NOMO-1 (cell line): Measurements from ENCODE around the gene PCDH9.

Experiments used
- DNase-seq, 2 experiments: peaks; one replicate each; lab custom pipeline; 2025; ENCODE audit not compliant: unreplicated experiment in 2 of 2; lab: John Stamatoyannopoulos, UW

Gene PCDH9

GRCh38 chr13:67226696-67227095 lies 3.4 kb downstream of the PCDH9 start:
- no peak for DNase-seq

- no peak for DNase-seq
Measured at GRCh38 chr13:67225252-67226159, 4.6 kb downstream of the PCDH9 start.

GRCh38 chr13:67224148-67224846 lies 5.8 kb downstream of the PCDH9 start:
- DNase-seq, result peak; percentile 2 to 15

DNA sequence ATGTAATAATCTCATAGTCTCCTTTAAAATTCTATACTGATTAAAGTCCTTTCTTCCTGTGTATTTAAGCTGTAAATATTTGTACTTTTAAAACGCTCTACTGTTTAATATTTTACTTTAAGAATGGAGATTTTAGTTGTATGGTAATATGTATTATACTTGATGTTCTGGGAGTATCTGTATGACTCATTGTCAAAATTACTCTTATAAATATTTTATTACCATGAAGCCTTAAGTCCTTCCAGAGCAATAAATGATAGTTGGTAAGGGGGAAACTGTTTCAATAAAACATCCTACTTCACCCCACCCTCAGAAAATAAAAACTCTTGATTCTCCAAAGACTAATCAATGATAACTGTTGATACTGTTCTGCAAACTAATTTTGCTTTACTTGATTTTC lies 6.4 kb downstream of the PCDH9 start:
- DNase-seq, result no peak

DNA sequence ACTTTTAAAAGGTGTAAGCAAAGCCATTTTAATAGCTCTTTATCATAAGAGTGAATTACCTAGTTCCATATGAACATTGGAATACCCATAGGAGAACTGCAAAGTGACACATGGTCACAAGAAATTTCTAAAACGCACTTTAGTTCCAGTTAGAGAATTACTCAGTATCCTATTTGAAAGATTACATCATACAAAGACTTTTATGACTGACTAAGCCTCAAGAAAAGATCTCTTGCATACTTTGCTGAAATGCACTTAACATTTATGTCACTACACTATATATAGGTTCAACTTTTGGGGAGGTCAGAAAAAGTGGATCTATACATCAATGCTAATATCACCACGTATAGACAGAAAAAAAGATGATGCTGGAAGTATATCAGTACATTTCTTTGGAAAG lies 7.1 kb downstream of the PCDH9 start:
- DNase-seq, result no peak

DNA sequence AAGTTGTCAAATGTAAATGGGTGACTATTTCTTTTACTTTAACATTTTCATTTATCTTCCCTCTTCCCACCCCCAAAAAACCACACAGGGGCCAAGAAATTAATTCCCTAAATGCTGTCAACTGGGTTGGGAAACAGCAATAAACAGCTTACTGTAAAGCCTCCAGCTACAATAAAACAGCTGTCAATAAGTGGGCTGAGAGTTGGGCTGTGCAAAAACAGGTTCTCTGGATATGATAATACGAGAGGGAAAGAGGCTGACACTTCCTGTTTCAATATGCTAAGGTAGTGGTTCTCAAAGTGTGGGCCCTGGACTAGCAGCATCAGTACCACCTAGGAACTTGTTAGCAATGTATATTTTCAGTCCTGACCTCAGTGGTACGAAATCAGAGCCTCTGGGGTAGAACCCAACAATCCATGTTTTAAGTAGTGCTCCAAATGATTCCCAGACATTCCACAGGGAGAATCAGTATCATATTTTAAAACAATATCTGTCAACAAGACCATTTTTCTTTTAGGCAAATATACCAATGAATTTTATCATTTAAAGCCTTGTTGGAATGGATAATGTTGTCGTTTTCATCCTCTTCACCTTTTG lies 8.4 kb downstream of the PCDH9 start:
- DNase-seq, result no peak

DNA sequence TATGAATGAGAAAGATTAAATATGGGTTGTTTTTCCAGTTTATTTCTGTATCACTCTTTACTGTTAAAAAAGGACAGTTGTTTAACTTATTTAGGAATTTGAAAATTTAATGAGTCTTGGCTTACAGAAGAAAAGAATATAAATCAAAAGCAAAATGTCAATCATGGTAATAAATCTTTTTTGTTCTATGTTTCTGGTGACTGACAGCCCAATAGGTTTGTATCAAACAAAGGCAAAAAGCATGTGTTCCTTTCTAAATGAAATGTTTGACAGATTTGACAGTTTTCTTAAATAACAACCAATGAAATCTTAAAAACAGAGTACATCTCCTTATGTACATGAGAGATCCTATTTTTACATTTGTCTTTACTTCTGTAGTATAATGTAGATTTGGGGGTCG lies 11.0 kb downstream of the PCDH9 start:
- DNase-seq, result no peak

DNA sequence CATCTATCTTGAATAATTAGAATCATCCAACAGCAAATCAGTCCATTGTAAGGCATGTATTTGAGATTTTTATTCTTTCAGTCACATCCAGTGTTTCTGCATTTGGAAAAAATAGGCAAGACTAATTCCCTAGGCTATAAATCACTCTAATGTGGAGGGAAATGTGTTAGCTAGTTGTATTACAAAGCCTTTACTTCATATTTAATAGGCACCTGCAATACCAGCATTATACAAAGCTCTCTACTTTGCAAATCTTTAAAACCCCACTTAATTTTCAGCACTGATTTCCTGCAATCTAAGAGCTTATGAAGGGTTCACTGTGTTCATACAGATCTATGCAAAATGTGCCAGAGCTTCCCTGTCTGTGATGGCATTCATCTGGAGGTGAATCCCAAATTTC lies 12.3 kb downstream of the PCDH9 start:
- no peak for DNase-seq

DNA sequence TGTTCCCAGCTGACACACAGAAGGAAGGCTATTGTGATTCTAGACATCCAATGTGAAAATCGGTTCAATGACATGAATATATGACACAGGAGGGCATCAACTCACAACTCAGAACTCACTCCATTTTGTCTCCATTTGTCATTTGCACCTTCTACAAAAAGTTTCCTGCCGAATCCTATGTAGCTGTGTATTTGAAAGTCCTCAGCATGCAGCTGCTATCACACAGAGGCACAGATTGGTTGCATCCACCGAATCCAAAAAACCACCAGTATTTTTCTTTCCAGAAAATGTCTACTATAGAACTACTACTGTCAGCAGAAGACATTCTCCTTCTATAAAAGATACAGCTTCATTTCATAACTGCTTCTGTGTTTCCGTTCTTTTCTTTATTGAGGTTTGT lies 13.3 kb downstream of the PCDH9 start:
- no peak for DNase-seq

DNA sequence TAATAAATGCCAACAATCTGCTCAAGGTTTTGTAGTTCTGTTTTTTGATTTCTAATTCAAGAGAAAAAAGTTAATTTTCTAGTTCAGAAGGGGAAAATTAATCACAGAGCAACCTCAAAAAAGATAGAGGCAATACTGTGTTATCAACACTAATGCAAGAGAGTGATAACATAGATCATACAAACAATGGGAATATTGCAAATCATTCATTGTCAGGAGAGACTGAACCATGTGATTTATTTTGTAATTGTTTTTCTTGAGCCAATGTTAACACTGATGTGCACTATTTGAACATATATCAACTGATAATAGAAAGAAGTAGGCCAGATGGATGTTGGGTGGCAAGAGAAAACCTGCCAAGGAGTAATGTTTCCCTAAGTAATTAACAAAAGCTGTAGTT lies 19.9 kb downstream of the PCDH9 start:
- no peak for DNase-seq

- DNase-seq, result no peak
Measured at GRCh38 chr13:67208552-67208951, 21.6 kb downstream of the PCDH9 start.

GRCh38 chr13:67204764-67205163 lies 25.4 kb downstream of the PCDH9 start:
- DNase-seq, result no peak

DNA sequence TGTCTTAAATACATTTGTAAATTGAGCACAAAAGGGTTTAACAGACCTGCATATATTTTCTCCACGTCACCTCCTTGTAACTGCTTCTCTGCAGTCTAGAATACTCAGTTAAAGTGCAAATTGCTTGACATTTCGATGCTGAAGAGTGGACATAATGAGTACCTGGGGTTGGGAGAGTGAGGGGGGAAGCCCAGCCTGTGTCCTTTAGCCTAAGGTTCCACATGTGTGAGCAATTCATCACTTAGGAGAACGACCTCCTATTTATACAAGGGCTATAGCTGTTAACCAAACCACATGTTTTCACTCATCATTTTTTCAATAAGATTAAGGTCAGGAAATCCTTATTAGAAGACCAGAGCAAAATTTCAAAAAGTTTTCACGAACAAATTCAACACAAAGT lies 29.5 kb downstream of the PCDH9 start:
- no peak for DNase-seq

DNA sequence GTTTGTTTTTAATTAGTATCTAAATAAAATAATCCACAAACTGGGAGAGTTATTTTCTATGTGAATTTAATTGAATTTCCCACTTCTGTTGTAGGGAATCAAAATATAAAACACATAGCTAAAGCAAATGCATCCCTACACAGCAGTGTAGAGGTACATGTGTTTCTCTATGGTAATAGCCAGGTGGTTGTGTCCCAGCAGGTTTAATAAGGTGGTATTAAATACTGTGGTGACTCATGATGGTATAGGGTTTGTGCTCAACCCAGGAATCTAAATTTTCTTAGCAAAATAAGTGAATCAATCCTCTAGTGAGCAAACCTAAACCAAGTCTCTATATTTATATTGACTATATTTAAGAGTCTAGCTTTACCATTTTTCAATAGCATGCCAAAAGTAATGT lies 30.0 kb downstream of the PCDH9 start:
- no peak for DNase-seq

DNA sequence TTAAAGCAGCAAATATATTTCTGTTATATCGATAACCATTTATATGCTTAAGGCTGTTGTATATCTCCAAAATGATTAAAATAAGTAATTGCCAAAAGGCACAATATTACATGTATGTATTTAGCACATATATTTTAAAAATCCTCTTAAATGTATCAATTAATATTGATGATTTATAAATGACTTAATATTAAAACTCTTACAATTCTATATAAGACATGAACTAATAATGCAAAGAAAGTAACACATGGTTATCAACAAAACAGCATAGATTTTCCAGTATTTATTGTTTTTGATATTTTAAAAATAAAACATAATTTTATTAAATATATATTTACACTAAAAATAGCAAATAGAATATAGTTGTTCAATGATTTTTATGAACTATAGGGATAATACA lies 32.4 kb downstream of the PCDH9 start:
- no peak for DNase-seq

DNA sequence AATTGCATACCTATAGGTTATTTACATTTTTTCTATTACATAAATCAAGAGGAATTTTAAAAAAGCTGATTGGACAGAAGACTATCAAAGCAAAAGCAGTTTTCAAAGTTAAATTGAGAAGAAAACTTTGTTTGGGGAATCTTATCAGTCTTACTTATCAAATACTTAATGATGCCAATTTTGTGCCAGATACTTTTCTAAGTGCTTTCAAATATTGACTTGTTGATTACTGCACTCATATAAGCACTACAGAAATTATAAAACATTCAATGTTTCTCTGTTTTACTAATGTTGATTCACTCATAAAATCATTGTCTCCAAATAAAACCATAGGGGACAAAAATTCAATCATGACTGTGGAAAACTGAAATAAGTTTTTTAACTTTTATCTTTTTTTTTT lies 36.2 kb downstream of the PCDH9 start:
- DNase-seq, result no peak

DNA sequence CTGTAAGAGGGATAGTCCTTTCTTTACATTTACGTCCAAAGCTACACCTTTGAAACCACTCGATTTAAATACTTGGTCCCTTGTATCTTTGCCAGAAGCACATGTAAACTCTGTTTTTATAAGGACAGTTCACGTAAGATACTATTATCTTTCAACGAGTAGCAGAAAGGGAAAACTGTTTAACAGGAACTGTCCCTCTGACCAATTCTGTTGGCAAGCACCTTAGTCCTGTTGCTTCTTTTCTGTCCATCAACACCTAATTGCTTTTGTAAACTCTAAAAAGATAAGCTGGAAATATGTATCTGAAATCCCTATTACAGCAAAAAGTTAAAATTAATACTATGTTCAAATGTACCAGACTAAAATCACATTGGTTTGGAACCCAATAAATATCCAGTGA lies 37.4 kb downstream of the PCDH9 start:
- DNase-seq, result no peak

DNA sequence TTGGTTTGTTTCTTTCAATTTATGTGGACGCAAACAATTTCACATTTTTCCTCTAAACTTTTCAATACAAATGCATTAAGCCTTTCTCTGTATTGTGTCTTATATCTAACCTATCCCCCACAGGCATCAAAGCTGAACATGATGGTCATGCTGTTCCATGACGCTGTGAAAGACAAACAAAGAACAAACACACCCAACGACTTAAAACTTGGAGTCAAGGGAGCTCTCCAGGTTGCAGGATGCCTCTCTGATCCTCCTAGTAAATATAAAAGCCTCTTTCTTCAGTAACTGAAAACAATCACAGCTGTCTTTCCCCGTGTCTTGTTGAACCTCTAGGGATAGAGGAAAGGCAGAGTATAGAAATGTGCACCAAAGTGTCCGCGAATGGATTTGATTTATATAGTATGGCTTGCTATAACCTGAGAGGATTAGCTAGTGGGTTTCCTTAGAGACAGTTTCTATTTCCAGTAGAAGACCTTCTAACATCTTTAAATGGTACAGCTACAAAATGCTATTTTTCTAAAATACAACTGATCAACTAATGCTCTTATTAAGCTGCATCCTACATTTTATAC lies 43.1 kb downstream of the PCDH9 start:
- no peak for DNase-seq

DNA sequence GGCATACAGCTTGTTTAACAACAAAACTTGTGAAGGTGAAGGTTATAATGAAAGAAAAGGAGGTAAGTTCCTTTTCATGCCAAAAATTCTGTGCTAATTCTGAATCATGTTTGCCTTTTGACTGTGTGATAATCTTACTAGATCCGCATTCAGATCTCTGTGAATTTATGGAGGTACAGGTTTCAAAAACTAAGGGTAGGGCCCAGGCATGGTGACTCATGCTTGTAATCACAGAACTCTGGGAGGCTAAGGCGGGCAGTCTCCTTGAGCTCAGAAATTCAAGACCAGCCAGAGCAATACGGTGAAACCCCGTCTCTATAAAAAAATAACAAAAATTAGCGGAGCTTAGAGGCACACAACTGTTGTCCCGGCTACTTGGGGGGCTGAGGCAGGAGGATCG lies 45.9 kb downstream of the PCDH9 start:
- no peak for DNase-seq

GRCh38 chr13:67183151-67183550 lies 47.0 kb downstream of the PCDH9 start:
- no peak for DNase-seq

GRCh38 chr13:67175836-67176459 lies 54.2 kb downstream of the PCDH9 start:
- no peak for DNase-seq
